HG02798 (cell line): ENCODE data around the gene MN1.
"Not testable (repeated sequence)": the region's sequence is repeated elsewhere in the genome, so short reads cannot be mapped to it uniquely, and the experiment has no call there.

Source experiments
- ATAC-seq: cut with Tn5 transposase; IDR thresholded peaks from one replicate; pipeline ENCODE4 v1.9.1; 2021; ENCODE audit warnings: mild to moderate bottlenecking; ENCODE audit not compliant: unreplicated experiment, poor library complexity

Gene MN1

DNA sequence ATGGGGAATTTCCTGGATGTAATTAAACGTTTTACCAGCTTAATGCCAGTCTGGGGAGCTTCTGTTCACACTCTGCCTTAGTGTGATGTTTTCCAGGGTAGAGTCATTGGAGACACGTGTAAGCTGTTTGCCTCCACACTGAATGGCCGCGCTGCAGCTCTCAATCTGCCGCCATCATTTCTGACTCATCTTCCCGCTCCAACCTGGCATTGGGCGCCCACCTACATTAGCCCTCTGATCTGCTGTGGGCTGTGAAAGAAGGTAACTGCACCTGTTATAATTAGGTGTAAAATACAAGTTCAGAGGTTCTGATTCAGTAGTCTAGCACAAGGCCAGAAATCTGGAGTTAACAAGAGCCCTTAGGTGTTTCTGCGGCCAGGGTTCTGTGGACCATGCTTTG, 54.6 kb downstream of the MN1 start:
- no peak for ATAC-seq

GRCh38 chr22:27745809-27746208, 55.7 kb downstream of the MN1 start:
- ATAC-seq, result no peak

DNA sequence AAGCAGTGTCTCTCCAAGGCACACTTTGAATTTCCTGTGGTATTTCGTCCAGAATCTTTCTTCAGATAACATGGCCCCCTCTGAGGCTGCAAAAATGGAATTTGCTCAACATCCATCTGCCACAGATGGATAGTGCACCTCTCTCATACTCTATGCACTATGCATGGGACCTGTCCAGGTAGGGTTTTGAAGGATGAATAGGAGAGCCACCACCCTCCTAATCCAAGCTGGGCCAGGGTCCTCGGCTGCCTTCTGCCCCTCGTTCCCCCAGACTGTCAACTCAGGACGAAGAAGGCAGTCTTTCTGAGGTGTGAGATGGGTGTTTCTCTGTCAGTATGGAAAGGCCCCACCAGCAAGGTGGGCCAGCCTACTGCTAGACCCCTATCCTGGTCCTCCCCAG, 56.4 kb downstream of the MN1 start:
- no peak for ATAC-seq

DNA sequence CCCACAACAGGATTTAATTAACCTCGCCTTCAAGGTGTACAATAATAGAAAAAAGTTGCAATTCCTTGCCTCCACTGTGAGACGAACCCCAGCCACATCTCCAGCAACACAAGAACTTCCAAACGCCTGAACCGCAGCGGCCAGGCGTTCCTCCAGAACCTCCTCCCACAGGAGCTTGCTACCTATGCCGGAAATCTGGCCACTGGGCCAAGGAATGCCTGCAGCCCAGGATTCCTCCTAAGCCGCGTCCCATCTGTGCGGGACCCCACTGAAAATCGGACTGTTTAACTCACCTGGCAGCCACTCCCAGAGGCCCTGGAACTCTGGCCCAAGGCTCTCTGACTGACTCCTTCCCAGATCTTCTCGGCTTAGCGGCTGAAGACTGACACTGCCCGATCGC, 57.5 kb downstream of the MN1 start:
- ATAC-seq, result not testable (repeated sequence)

DNA sequence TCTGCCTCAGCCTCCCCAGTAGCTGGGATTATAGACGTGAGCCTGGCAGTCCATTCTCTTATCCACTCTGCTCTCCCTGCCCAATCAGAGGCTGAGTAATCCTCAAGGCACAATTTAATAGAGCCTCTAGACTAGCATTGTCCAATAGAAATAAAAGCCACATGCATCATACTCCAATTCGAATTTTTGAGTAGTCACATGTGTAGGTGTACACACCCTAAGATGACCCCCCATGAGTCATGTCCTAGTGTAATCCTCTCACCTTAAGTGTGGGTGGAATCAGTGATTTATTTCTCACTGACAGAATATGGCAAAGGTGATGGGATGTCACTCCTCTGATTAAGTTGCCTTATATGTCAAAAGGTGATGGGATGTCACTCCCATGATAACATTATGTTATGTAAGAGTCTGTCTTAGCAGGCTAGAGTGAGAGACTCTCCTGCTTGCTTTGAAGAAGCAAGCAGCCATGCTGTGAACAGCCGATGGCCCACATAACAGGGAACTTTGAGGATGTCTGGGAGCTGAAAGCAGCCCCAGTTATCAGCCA, 61.3 kb downstream of the MN1 start:
- ATAC-seq, result no peak

DNA sequence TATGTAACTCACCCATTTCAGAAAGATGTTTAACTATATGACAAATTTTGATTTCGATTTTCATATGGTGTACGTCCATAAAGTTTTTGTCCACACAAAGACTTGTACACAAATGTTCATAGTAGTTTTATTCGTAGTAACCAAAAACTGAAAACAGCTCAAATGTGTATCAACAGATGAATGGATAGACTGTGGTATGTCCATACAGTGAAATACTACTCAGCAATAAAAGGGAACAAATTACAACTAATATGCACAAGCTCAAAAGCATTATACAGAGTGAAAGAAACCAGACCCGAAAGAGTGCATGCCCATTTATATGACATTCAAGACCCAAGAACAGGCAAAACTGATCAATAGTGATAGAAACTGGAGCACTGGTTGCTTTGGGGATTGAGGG, 64.0 kb downstream of the MN1 start:
- no peak for ATAC-seq

DNA sequence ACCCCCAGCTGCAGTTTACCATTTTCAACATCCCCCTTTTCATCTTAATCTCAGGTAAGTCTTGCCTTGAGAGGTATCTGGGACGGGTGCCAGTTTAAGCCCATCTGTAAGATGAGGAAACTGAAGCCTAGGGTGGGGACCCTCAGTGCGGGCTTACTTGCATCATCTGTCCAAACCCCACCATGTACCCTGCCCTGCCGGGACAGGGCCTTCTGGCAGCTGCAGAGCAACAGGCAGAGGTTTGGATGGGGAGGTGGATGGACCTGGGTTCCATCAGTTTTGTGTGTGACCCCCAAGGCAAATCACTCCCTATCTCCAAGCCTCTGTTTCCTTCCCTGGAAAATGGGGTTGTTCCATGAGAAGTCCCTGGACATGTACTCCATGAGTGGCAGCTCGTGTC, 67.5 kb downstream of the MN1 start:
- ATAC-seq, result no peak

- ATAC-seq, result no peak
Measured at GRCh38 chr22:27732841-27733240, 68.7 kb downstream of the MN1 start.

- ATAC-seq, result no peak
Measured at GRCh38 chr22:27732391-27732790, 69.2 kb downstream of the MN1 start.

GRCh38 chr22:27731621-27732020, 69.9 kb downstream of the MN1 start:
- ATAC-seq, result no peak

GRCh38 chr22:27730641-27731433, 70.7 kb downstream of the MN1 start:
- no peak for ATAC-seq

DNA sequence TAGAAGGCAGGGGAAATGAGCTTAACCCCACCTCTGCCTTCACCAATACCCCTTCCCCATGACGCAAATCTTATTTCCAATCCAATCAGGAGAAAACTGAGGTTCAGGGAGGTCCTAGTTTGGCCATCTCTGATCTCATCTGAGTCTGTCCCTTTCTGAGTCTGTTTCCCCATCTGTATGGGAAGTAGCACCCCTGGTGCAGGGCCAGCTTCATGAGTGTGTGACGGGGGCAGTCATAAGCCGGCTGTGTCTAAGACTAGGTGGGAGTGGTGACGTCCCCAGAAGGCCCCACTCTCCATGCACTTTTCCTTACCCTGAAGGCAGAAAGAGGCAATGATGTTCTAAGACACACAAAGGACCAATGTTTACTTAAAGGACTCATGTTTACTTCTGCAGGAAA, 72.3 kb downstream of the MN1 start:
- no peak for ATAC-seq

GRCh38 chr22:27727673-27728451, 73.7 kb downstream of the MN1 start:
- ATAC-seq, result no peak

DNA sequence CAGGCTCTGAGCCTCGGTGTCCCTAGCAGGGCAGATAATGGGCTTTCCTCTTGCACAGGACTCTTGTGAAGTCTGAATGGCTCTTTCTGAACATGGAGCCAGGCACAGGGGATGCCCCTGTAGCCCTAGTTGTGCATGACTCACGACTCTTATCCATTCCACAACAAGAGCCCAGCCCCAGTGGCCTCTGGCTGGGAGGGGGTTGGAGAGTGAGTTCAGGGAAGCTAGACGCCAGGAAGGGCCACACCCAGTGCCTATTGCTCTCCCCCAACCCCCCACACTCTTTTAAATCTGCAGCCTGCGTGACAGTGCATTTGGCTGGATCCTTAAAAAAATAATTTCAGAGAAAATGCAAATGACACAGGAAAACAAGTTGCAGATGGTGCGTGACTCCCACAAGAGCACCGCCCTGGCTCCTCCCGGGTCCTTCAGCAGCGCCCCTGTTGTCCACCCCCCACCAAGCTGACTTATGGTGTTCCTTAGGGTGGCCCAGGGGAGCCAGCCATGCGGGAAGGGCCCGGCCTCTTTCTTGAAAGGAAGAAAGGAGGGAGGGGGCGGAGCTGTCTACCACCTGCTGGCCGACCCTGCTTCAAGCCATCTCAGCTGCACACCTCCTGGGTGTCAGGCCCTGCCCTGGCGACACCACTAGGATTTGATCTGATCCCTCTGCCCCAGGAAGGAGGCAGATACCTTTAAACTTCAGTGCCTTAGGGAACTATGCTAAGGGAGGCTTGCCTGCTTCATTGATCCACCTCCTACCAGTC, 74.7 kb downstream of the MN1 start:
- no peak for ATAC-seq

GRCh38 chr22:27726331-27726685, 75.2 kb downstream of the MN1 start:
- no peak for ATAC-seq

- ATAC-seq, result no peak
Measured at GRCh38 chr22:27725661-27726060, 75.9 kb downstream of the MN1 start.

GRCh38 chr22:27724709-27725108, 76.8 kb downstream of the MN1 start:
- ATAC-seq, result no peak

GRCh38 chr22:27724157-27724556, 77.4 kb downstream of the MN1 start:
- no peak for ATAC-seq

- no peak for ATAC-seq
Measured at GRCh38 chr22:27723708-27724107, 77.8 kb downstream of the MN1 start.

DNA sequence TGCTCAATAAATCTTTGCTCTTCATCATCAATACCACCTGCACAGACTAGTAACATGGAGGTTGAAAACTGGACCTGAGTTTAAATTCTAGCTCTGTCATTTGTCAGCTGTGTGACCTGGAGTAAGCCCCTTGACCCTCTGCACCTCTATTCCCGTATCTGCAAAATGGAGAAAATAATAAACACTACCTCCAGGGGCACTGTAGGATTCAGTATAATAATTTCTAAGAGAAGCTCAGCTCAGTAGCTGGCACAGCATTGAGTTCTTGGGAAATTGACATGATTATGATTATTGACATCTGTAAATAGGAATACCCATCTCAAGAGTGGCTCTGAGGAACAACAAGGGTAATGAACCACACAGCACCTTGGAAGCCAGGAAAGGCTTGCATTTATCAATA, 78.4 kb downstream of the MN1 start:
- ATAC-seq, result no peak

DNA sequence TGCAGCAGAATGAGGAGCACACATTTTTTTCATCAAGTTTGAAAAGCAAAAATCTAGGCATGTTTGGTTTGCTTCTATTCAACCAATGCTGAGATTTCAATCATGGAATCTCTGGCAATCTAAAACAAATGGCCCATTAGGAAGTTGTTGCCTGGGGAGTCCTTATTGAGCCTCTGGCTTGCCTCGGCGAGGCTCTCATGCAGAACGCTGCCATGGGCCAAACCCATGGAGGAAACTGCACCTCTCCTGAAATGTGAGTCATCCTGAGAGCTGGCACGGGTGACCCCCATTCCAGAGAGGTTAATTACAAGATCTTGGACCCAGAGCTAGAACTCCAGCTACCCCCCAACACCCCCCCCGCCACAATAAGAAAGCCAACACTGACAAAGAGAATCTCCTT, 80.7 kb downstream of the MN1 start:
- ATAC-seq, result no peak
